ENCODE results near the gene ARFIP2.

Gene ARFIP2

DNA sequence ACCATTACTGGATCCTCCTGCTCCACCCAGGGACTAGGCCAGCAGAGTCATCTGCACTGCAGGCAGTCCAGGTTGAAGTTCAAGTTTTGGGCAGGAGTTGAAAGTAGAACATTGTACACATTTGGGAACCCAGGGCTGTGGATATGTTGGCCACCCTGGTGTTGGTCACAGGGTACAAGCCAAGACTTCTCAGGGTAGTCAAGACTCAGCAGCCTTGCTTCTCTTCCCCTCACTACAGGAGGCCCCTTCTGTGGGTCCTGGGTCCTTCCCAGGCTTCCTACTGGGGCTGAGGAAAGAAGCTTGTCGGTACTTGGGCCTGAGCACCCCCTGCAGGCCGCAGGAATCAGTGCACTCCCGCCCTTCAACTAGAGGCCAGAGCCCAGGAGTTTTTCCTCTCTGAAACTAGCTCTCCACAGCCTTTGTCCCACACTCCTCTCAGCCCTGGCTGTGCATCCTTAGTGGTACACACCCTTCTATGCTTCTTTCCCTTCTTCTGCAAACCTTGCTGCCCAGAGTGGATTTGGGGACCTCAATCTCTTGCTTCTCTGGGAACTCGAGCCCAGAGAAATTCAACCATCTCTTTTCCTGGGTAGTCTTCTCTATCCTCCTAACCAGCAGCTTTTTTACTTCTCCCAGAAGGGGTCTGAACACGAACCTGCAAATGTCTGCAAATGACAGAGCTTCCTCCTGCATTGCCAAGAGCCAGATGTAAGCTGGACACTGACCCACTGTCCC, 37.7 kb downstream of the ARFIP2 start:
- DNase-seq (ENCODE audit: low read depth in 3 of 3), result peak in 2 of 3 experiments; percentile 19 to 49

DNA sequence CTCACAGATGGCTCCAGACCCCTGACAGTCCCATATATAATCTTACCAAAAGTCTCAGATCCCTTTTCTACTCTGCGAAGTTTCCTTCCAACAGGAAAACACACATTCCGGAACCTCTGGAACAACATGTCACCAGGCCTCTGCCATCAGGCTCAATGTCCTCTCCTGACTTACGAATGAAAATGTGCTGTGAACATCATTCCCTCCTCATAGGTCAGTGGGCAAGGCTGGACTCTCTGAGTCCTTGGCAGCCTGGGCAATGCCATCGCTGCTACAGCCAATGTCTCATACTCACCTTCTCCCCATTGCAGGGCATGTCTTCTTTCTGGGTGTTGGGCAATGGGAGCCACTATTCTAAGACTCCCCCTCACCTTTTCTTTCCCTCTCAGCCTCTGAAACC, 38.7 kb downstream of the ARFIP2 start:
- no peak for DNase-seq (ENCODE audit: low read depth in 3 of 3)

DNA sequence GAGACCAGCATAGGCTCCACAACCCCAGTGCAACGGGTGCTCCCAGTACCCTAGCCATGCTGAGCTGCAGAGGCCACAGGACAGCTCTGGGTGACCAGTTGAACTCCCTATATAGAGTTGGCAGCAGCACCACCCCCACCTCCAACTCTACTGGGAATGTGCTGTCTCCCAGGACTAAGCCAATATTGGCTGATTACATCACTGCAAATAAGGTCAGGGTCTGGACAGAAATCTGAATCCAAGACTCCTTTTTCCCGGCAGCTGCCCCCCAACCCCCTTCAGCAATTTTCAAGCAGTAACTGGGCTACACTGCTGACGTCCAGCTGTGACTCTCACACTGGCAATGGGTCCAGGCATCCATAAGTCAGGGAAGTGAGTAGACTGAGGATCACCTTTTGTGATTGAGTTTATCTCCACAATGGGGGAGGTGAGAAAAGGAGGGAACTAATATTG, 40.2 kb downstream of the ARFIP2 start, which contains the start of gene HPX:
HPX (minus strand) TSS at position 82 of the 453 bp plus-strand sequence; CDS start at position 58, 24 bp downstream.
- no peak for DNase-seq (ENCODE audit: low read depth in 3 of 3)

DNA sequence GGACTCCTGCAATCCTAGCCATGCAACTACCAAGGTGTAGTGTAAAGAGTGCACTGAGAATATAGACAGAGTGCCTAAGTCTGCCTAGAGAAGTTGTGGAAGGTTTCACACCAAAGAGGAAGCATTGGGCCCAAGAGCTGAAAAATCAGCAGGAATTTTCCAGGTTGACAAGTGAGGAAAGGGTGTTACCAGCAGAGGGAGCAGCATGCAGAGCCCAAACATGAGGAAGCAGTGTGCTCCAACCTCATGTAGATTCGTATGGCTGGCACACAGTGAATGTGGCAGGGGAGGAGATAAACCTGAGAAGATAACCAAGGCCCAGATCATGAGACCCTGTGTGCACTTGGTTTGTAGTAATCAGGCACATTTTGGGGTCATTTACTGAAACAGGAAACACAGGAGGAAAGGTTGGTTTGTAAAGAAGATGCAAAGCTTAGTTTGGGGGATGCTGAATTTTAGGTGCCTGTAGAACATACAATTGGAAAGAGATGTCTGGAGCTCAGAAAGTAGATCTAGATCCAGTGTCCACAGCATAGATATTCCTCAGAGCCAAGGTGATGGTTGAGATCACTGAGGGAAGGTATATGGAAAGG, 42.1 kb downstream of the ARFIP2 start:
- DNase-seq (ENCODE audit: low read depth in 3 of 3), result peak in 1 of 3 experiments; percentile 20

DNA sequence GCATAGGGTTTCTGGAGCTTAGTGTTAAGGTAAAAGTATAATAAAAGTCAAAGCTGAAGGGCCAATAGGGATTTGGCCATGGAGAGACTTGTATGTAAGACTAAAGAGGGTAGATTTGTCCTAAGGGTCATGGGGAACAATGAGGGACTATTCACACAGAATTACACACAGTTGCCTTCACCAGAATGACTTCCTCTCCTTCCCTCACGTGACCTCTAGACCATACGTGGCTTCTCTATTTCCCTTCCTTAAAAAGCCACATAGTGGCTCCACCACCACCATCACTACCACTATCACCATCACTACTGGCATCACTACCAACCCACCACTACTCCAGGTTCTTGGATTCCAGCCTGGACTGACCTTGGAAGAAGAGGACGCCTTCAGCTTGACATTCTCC, 43.1 kb downstream of the ARFIP2 start:
- no peak for DNase-seq (ENCODE audit: low read depth in 3 of 3)

DNA sequence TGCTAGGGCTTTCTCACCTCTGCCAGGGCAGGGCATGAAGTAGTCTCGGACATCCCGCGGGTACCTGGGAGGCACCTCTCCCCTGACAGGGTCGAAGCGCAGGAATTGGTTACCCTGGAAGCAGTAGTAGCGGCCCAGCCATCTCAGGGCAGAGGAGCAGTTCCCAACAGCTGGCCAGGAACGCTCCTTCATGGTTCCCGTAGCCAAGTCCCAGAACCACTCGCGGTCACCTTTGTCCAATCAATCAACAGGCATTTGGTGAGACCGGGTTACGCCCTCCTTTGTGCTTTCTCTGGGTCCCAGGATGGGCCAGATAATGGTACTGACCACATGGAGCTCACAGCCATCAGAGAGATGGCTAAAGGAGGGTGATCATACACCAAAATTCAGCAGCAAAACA, 43.7 kb downstream of the ARFIP2 start:
- no peak for DNase-seq (ENCODE audit: low read depth in 3 of 3)

DNA sequence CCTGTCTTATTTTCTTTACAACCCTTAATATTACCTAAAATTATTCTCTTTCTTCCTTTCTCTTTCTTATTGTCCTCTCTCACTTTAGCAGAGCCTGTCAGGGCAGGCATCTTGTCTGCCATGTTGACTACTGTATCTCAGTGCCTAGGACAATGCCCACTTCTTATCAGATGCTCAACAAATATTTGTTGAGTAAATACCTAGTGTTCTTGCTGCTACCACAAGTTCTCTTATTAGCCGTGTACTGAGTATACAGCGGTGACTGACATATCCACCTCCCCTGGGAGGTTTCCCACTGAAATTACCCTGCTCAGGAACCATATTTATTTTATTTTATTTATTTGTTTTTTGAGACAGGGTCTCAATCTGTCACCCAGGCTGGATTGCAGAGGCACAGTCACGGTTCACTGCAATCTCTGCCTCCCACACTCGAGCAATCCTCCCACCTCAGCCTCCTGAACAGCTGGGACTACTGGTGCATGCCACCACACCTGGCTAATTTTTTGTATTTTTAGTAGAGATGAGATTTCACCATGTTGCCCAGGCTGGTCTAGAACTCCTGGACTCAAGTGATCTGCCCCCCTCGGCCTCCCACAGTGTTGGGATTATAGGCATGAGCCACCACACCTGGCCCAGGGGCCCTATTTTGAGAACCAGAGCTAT, 47.0 kb downstream of the ARFIP2 start:
- DNase-seq (ENCODE audit: low read depth in 3 of 3), result no peak

DNA sequence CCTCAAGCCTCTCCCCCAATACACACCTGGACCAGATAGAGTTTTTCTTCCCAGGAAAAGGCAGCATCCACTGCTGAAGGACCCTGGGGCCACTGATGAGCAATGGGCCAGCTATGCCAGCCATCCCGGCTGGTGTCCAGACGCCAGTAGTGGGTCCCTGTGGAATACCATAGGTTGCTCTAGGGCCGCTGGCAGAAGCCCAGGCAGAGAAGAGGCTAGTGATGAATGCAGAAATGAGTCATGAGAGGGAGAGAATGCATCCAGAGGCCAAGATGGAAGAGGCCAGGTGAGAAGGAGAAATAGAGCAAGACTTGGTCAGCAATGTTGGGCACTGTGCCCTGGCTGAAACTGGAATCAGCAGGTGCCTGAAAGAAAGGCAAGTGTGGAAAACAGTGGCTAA, 49.3 kb downstream of the ARFIP2 start:
- no peak for DNase-seq (ENCODE audit: low read depth in 3 of 3)

DNA sequence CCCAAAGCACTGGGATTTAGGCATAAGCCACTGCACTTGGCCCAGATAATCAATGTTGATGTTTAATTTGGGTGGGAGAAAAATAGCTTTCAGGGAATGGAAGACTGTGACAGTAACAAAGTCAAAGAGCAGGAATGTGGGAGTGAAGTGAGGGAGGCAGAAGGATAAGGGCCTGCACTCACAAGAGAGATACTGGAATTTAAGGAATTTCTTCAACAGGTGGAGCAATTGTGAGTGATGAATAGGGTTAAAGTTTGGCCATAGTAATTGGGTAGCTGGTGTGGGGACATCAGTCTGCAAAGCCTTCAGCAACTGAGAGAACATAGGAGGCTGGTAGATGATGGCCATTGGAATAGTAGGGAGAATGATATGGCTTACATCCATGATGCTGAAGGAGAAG, 53.6 kb downstream of the ARFIP2 start:
- no peak for DNase-seq (ENCODE audit: low read depth in 3 of 3)
